Measurements from ENCODE around the gene NELL1.

The NELL1 gene

GRCh38 chr11:20775331-20775730 is 105.9 kb downstream of the NELL1 start:
- no peaks in the 10 kb centered on the region for H3K27me3 ChIP-seq (ENCODE audit: insufficient read depth, poor library complexity, severe bottlenecking)
- DNase-seq (ENCODE audit: low read depth in 1 of 2, low spot score in 1 of 2): no peak
- H3K27ac ChIP-seq (replicated peaks): no peak overlapping the region
- TF ChIP-seq REST (IDR thresholded peaks at IDR 0.05; ENCODE audit: insufficient replicate concordance, low read depth) (no peak), GABPA (IDR thresholded peaks at IDR 0.05; ENCODE audit: low read depth) (no peak), CTCF (IDR thresholded peaks at IDR 0.05; ENCODE audit: insufficient read depth, low read length) (no peak), SPI1 (IDR thresholded peaks at IDR 0.05; ENCODE audit: borderline replicate concordance, low read depth) (no peak), POLR2AphosphoS5 (IDR thresholded peaks at IDR 0.05; ENCODE audit: low read depth) (no peak)
- H3K4me3 ChIP-seq (replicated peaks; ENCODE audit: insufficient read depth, low read length): no peak overlapping the region

- no peaks in the 10 kb centered on the region for H3K27me3 ChIP-seq (ENCODE audit: insufficient read depth, poor library complexity, severe bottlenecking)
- DNase-seq (ENCODE audit: low read depth in 1 of 2, low spot score in 1 of 2): no peak
- no peak overlapping the region for H3K4me3 ChIP-seq (replicated peaks; ENCODE audit: insufficient read depth, low read length)
- no peak overlapping the region for H3K27ac ChIP-seq (replicated peaks)
- no peak for TF ChIP-seq CTCF (IDR thresholded peaks at IDR 0.05; ENCODE audit: insufficient read depth, low read length)
- no peak for TF ChIP-seq SPI1 (IDR thresholded peaks at IDR 0.05; ENCODE audit: borderline replicate concordance, low read depth)
- TF ChIP-seq POLR2AphosphoS5 (IDR thresholded peaks at IDR 0.05; ENCODE audit: low read depth): no peak
- TF ChIP-seq REST (IDR thresholded peaks at IDR 0.05; ENCODE audit: insufficient replicate concordance, low read depth): no peak
- no peak for TF ChIP-seq GABPA (IDR thresholded peaks at IDR 0.05; ENCODE audit: low read depth)
Measured at GRCh38 chr11:20782775-20783174, 113.4 kb downstream of the NELL1 start.

- no peak for TF ChIP-seq POLR2AphosphoS5 (IDR thresholded peaks at IDR 0.05; ENCODE audit: low read depth)
- no peak for TF ChIP-seq GABPA (IDR thresholded peaks at IDR 0.05; ENCODE audit: low read depth)
- no peak for TF ChIP-seq SPI1 (IDR thresholded peaks at IDR 0.05; ENCODE audit: borderline replicate concordance, low read depth)
- TF ChIP-seq REST (IDR thresholded peaks at IDR 0.05; ENCODE audit: insufficient replicate concordance, low read depth): no peak
- TF ChIP-seq CTCF (IDR thresholded peaks at IDR 0.05; ENCODE audit: insufficient read depth, low read length): no peak
- Histone ChIP-seq H3K27me3 (ENCODE audit: insufficient read depth, poor library complexity, severe bottlenecking) (no peaks in the 10 kb centered on the region), H3K4me3 (replicated peaks; ENCODE audit: insufficient read depth, low read length) (no peak overlapping the region), H3K27ac (replicated peaks) (no peak overlapping the region)
- no peak for DNase-seq (ENCODE audit: low read depth in 1 of 2, low spot score in 1 of 2)
Measured at GRCh38 chr11:20783220-20783619, 113.8 kb downstream of the NELL1 start.
